Loucy (cell line): ENCODE results near the gene SAMD8.

Experiments used
- H2AFZ ChIP-seq: fragments of 200-600 bp; sonication (generic); 2 replicates; pipeline ENCODE4 v1.6.0; 2016; ENCODE audit warnings: antibody characterized with exemption, mild to moderate bottlenecking, low read length, moderate library complexity
- H3F3A ChIP-seq: fragments of 200-600 bp; 2 replicates; pipeline ENCODE4 v1.6.0; 2016; ENCODE audit warnings: antibody characterized with exemption, low read depth, mild to moderate bottlenecking
- H3K27me3 ChIP-seq: fragments of 200-600 bp; sonication (generic); 2 replicates; pipeline ENCODE4 v1.6.1; 2014; ENCODE audit warnings: low read length, mild to moderate bottlenecking; ENCODE audit not compliant: insufficient read depth, poor library complexity, severe bottlenecking
- H3K36me3 ChIP-seq: fragments of 200-600 bp; sonication (generic); 2 replicates; pipeline ENCODE4 v1.6.1; 2016; ENCODE audit warnings: low read length; ENCODE audit not compliant: insufficient read depth
- H3K4me1 ChIP-seq: fragments of 200-600 bp; sonication (generic); 2 replicates; pipeline ENCODE4 v1.5.1; 2014; ENCODE audit warnings: low read length, mild to moderate bottlenecking; ENCODE audit not compliant: insufficient read depth, poor library complexity, severe bottlenecking
- H3K4me2 ChIP-seq: fragments of 200-600 bp; sonication (generic); 2 replicates; pipeline ENCODE4 v1.6.0; 2014; ENCODE audit warnings: antibody characterized with exemption, low read length, low read depth, mild to moderate bottlenecking; ENCODE audit not compliant: poor library complexity, severe bottlenecking
- H3K4me3 ChIP-seq: fragments of 200-600 bp; sonication (generic); 2 replicates; pipeline ENCODE4 v1.5.1; 2014; ENCODE audit warnings: low read length, mild to moderate bottlenecking, mixed read lengths; ENCODE audit not compliant: poor library complexity, severe bottlenecking
- H3K79me2 ChIP-seq: fragments of 200-600 bp; sonication (generic); 2 replicates; pipeline ENCODE4 v1.6.1; 2014; ENCODE audit warnings: low read length; ENCODE audit not compliant: insufficient read depth
- H3K9ac ChIP-seq: fragments of 200-600 bp; sonication (generic); 2 replicates; pipeline ENCODE4 v1.6.0; 2014; ENCODE audit warnings: mild to moderate bottlenecking, low read depth, low read length, moderate library complexity; ENCODE audit not compliant: poor library complexity, severe bottlenecking
- H3K9me2 ChIP-seq: fragments of 200-600 bp; sonication (generic); replicated peaks from 2 replicates; pipeline ENCODE4 v1.6.1; 2016; ENCODE audit warnings: low read depth, low read length, mixed read lengths
- H3K9me3 ChIP-seq: fragments of 200-600 bp; sonication (generic); 2 replicates; pipeline ENCODE4 v1.6.1; 2014; ENCODE audit warnings: mild to moderate bottlenecking, antibody characterized with exemption, low read length, low read depth; ENCODE audit not compliant: insufficient read depth
- H4K20me1 ChIP-seq: fragments of 200-600 bp; sonication (generic); 2 replicates; pipeline ENCODE4 v1.6.0; 2014; ENCODE audit warnings: antibody characterized with exemption, low read length, mild to moderate bottlenecking; ENCODE audit not compliant: insufficient read depth, poor library complexity, severe bottlenecking
- EZH2phosphoT487 ChIP-seq: fragments of 200-600 bp; IDR thresholded peaks from 2 replicates; pipeline ENCODE4 v1.6.1; 2018; ENCODE audit warnings: antibody characterized with exemption, mild to moderate bottlenecking, moderate library complexity, borderline replicate concordance
- TF ChIP-seq, protein P1 (sequence below): fragments of 200-600 bp; sonication (generic); conservative IDR thresholded peaks from 2 replicates; pipeline ENCODE4 v1.5.1; 2014; ENCODE audit warnings: mild to moderate bottlenecking, antibody characterized with exemption, low read length

Gene SAMD8

DNA sequence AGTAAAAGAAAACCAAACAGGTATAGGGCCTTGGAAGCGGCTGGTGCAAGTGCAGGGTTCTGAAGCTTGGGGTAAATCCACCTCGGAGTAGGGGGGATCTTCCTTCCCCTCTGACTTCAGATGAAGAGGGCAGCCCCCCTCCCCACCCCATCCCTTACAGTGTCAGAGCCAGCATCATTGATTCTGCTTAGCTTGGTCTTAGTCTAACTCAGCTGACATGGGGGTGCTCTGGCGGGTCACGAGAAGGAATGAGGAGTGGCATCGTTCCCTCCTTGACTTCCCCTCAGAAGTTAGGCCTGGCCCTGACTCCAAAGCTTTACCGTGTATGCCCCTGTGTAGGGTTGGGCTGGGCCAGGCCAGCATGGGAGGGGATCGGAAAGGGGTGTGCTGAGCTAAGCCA, 44.2 kb upstream of the SAMD8 start:
- no peak overlapping the region for H3K4me3 ChIP-seq
- no peaks in the 10 kb centered on the region for H3K36me3 ChIP-seq
- no peaks in the 10 kb centered on the region for H4K20me1 ChIP-seq
- no peaks in the 10 kb centered on the region for H3K9me2 ChIP-seq
- peaks cover 4% of the 10 kb centered on the region; the same call in 1 of the 2 replicates for H3F3A ChIP-seq
- no peaks in the 10 kb centered on the region for H3K9me3 ChIP-seq
- no peak overlapping the region for H3K9ac ChIP-seq
- no peak overlapping the region for H3K4me2 ChIP-seq
- H2AFZ ChIP-seq: no peak overlapping the region
- TF ChIP-seq EZH2phosphoT487: no peak
- TF ChIP-seq, protein P1, sequence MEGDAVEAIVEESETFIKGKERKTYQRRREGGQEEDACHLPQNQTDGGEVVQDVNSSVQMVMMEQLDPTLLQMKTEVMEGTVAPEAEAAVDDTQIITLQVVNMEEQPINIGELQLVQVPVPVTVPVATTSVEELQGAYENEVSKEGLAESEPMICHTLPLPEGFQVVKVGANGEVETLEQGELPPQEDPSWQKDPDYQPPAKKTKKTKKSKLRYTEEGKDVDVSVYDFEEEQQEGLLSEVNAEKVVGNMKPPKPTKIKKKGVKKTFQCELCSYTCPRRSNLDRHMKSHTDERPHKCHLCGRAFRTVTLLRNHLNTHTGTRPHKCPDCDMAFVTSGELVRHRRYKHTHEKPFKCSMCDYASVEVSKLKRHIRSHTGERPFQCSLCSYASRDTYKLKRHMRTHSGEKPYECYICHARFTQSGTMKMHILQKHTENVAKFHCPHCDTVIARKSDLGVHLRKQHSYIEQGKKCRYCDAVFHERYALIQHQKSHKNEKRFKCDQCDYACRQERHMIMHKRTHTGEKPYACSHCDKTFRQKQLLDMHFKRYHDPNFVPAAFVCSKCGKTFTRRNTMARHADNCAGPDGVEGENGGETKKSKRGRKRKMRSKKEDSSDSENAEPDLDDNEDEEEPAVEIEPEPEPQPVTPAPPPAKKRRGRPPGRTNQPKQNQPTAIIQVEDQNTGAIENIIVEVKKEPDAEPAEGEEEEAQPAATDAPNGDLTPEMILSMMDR: no peak
- H3K4me1 ChIP-seq: peaks cover 12% of the 10 kb centered on the region
- H3K79me2 ChIP-seq: no peaks in the 10 kb centered on the region
- H3K27me3 ChIP-seq: no peaks in the 10 kb centered on the region

DNA sequence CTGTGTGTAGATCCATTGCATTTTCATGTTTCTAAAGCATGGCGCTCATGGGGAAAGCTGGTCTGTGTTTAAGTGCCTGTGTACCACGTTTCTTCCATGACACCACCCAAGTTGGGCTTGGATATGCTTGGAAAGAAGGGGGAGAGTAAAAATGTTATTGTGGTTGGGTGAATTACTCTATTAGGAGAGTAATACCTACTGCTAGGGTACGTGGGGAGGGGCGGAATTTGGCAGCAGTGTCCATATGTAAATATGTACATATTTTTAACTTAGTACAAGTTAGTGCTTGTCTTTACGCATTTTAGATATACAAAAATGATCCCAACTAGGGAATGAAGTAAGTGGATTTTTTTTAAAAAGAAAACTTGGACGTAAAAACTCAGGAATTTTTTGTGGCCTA, 42.9 kb upstream of the SAMD8 start:
- H4K20me1 ChIP-seq: no peaks in the 10 kb centered on the region
- H3K36me3 ChIP-seq: no peaks in the 10 kb centered on the region
- H3K79me2 ChIP-seq: no peaks in the 10 kb centered on the region
- peaks cover 15% of the 10 kb centered on the region for H3K4me1 ChIP-seq
- no peak overlapping the region for H2AFZ ChIP-seq
- no peak for TF ChIP-seq EZH2phosphoT487
- TF ChIP-seq, protein P1: no peak
- H3K9me3 ChIP-seq: no peaks in the 10 kb centered on the region
- H3K9ac ChIP-seq: no peak overlapping the region
- H3K4me2 ChIP-seq: no peak overlapping the region
- no peaks in the 10 kb centered on the region for H3K27me3 ChIP-seq
- H3K9me2 ChIP-seq: no peaks in the 10 kb centered on the region
- peaks cover 4% of the 10 kb centered on the region; the same call in 1 of the 2 replicates for H3F3A ChIP-seq
- H3K4me3 ChIP-seq: no peak overlapping the region

DNA sequence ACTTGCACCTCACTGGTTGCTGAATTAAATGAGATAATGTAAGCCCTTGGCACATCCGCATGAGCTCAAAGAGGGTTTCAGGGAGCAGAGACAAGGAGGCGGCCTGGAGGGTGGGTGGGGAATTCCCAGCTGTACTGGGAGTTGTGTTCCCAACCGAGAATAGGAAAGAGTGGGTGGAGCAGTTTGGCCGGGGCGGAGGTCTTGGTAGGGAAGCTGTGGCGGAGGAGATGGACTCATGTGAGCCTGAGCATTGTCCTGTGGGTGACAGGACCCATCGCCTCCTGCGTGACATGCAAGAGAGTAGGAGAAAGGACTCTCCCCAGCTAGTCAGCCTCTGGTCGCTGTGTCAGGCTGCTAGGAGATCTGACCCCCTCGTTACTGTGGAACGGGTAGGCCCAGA, 41.0 kb upstream of the SAMD8 start:
- H3K36me3 ChIP-seq: no peaks in the 10 kb centered on the region
- H3F3A ChIP-seq: no peaks in the 10 kb centered on the region
- H3K27me3 ChIP-seq: no peaks in the 10 kb centered on the region
- no peaks in the 10 kb centered on the region for H3K9me2 ChIP-seq
- no peak for TF ChIP-seq EZH2phosphoT487
- TF ChIP-seq, protein P1: no peak
- H3K4me3 ChIP-seq: no peak overlapping the region
- H2AFZ ChIP-seq: no peak overlapping the region
- H4K20me1 ChIP-seq: no peaks in the 10 kb centered on the region
- H3K4me2 ChIP-seq: no peak overlapping the region
- H3K9ac ChIP-seq: no peak overlapping the region
- H3K79me2 ChIP-seq: no peaks in the 10 kb centered on the region
- peaks cover 10% of the 10 kb centered on the region for H3K4me1 ChIP-seq
- no peaks in the 10 kb centered on the region for H3K9me3 ChIP-seq
